K562 (cell line): ENCODE results near the gene RNASEH2A. TPM values are rescaled to one million over a fixed set of nuclear protein-coding genes. Genes with fewer than 3 reads are reported as not detected.

Source experiments
- ATF3 ChIP-seq, 2 experiments: fragments of 450-650 bp in 1 of 2; sonication (generic) in 1 of 2; formaldehyde crosslinking in 1 of 2; IDR thresholded peaks in 1 of 2; conservative IDR thresholded peaks in 1 of 2; 2 replicates each; pipeline versions ENCODE4 v1.6.1 to v1.8.1; 2016 to 2023; ENCODE audit warnings: mild to moderate bottlenecking in 2 of 2, moderate library complexity in 2 of 2, inconsistent platforms in 1 of 2, missing genetic modification reagents in 1 of 2
- CTCFL ChIP-seq: IDR thresholded peaks from 2 replicates; pipeline ENCODE4 v1.6.1; 2011; ENCODE audit warnings: borderline replicate concordance, low read depth, mild to moderate bottlenecking, moderate library complexity, low read length; ENCODE audit not compliant: insufficient read depth, poor library complexity, severe bottlenecking
- ETS2 ChIP-seq: IDR thresholded peaks from 2 replicates; pipeline ENCODE4 v1.6.1; 2016; ENCODE audit warnings: borderline replicate concordance, missing genetic modification characterization, mild to moderate bottlenecking, moderate library complexity, missing compliant biosample characterization; ENCODE audit not compliant: poor library complexity, severe bottlenecking
- GTF2A2 ChIP-seq: IDR thresholded peaks from 2 replicates; pipeline ENCODE4 v1.6.1; 2016; ENCODE audit warnings: mild to moderate bottlenecking, missing genetic modification characterization, missing compliant biosample characterization
- MAZ ChIP-seq, 2 experiments: fragments of 450-650 bp in 1 of 2; sonication (generic) in 1 of 2; formaldehyde crosslinking; IDR thresholded peaks in 1 of 2; conservative IDR thresholded peaks in 1 of 2; 2 replicates each; pipeline versions ENCODE4 v1.4.0 to v1.5.0; 2020; ENCODE audit warnings: mild to moderate bottlenecking in 1 of 2, missing genetic modification reagents in 1 of 2
- MYNN ChIP-seq, 2 experiments: sonication (generic); formaldehyde crosslinking in 1 of 2; IDR thresholded peaks; 2 replicates each; pipeline versions ENCODE4 v1.5.0 to v1.6.1; 2016 to 2020; ENCODE audit warnings: antibody characterized with exemption in 1 of 2, missing genetic modification reagents in 1 of 2
- NFXL1 ChIP-seq: fragments of 450-650 bp; formaldehyde crosslinking; IDR thresholded peaks from 2 replicates; pipeline ENCODE4 v1.4.0; 2021; ENCODE audit warnings: mild to moderate bottlenecking
- NR3C1 ChIP-seq: sonication (generic); formaldehyde crosslinking; IDR thresholded peaks from 2 replicates; pipeline ENCODE4 v1.8.1; 2022; ENCODE audit warnings: missing genetic modification reagents
- RB1 ChIP-seq: fragments of 450-650 bp; IDR thresholded peaks from 2 replicates; pipeline ENCODE4 v1.6.1; 2017; ENCODE audit warnings: low read depth, mild to moderate bottlenecking
- SUPT5H ChIP-seq: fragments of 450-650 bp; IDR thresholded peaks from 2 replicates; pipeline ENCODE4 v1.6.1; 2016
- ZNF318 ChIP-seq, 2 experiments: fragments of 450-650 bp; IDR thresholded peaks; 2 replicates each; pipeline ENCODE4 v1.6.1; 2016; ENCODE audit warnings: mild to moderate bottlenecking in 2 of 2, borderline replicate concordance in 1 of 2, low read depth in 1 of 2, moderate library complexity in 1 of 2
- polyA plus RNA-seq, 8 experiments: library from polyadenylated mRNA; depleted of rRNA in 4 of 8; stranded (reverse) in 5 of 8; unstranded in 3 of 8; fragments of >200 nt; fragmentation: Nextera tagmentation in 2 of 8; fragmentation: Illumina TruSeq in 1 of 8; extraction: Ambion mirVana in 2 of 8; extraction: Trizol in 1 of 8; gene quantifications; 2 replicates each; pipeline versions ENCODE4 v1.2.1 to v1.2.3, GENCODE V29; 2011 to 2014; ENCODE audit warnings: inconsistent platforms in 1 of 8, missing spikeins in 1 of 8
- total RNA-seq, 7 experiments: library from RNA; depleted of rRNA in 6 of 7; stranded (reverse); fragments of >200 nt in 6 of 7; fragmentation: Illumina TruSeq in 2 of 7; extraction: Trizol in 2 of 7; gene quantifications; 2 replicates each; pipeline versions ENCODE4 v1.2.1 to v1.2.3, GENCODE V29; 2011 to 2021; ENCODE audit warnings: low replicate concordance in 1 of 7
- TF ChIP-seq, protein P1 (sequence below): conservative IDR thresholded peaks from 2 replicates; pipeline ENCODE4 v1.6.1; 2011; ENCODE audit warnings: low read depth, mild to moderate bottlenecking, low read length; ENCODE audit not compliant: control insufficient read depth

RNASEH2A gene
- total and polyA plus RNA-seq, 9 of the 15 experiments (the other 6 are each of a cell fraction or from before 2014, with no cell fraction given): 22.3 to 78.0 (median 61.7) TPM

DNA sequence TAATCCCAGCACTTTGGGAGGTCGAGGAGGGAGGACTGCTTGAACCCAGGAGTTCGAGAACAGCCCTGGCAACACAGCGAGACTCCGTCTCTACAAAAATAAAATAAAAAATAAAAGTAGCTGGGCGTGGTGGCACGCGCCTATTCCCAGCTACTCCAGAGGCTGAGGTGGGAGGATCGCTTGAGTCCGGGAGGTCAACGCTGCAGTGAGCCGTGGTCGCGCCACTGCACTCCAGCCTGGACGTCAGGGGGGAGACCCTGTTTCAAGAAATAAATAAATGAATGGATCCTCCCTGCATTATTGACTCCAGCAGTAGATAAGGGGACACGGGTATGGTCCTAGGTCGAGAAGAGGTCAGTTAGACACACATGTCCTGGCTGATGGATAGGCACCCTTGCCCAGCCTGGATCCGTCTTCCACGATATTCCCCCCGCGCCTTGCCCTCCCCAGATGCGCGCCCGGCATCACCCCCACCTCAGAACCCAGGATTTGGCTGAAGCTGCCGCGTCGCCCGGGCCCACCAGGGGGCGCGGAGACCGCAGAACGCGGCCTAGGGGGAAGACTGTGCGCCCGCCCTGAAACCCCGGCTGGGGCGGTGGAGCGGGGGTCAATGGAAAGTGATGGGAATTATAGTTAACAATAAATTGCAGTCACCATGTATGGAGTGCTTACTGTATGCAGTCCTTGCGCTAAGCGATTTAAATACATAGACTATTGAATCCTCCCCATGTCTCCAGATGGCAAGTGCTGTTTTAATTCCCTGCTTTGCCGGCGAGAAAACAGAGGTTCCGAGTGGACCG lies 29.0 kb upstream of the RNASEH2A start (continued):
- TF ChIP-seq ETS2 (tag) (no peak), MYNN (IDR thresholded peaks at IDR 0.05) (no peak), MYNN (CRISPR knock-in tag; IDR thresholded peaks at IDR 0.05) (no peak), NFXL1 (CRISPR knock-in tag) (no peak), GTF2A2 (tag) (no peak), CTCFL (peak; percentile 80), ATF3 (IDR thresholded peaks at IDR 0.05) (no peak), ATF3 (CRISPR knock-in tag; conservative IDR thresholded peaks at IDR 0.05) (no peak), MAZ (CRISPR knock-in tag; conservative IDR thresholded peaks at IDR 0.05 in 1 of 2, IDR thresholded peaks at IDR 0.05 in 1 of 2) (peak; percentile 81 to 98), RB1 (peak; percentile 85), NR3C1 (no peak), SUPT5H (no peak), ZNF318 (IDR thresholded peaks at IDR 0.05; ENCODE audit: borderline replicate concordance in 1 of 2, low read depth in 1 of 2) (no peak)
- TF ChIP-seq, protein P1, sequence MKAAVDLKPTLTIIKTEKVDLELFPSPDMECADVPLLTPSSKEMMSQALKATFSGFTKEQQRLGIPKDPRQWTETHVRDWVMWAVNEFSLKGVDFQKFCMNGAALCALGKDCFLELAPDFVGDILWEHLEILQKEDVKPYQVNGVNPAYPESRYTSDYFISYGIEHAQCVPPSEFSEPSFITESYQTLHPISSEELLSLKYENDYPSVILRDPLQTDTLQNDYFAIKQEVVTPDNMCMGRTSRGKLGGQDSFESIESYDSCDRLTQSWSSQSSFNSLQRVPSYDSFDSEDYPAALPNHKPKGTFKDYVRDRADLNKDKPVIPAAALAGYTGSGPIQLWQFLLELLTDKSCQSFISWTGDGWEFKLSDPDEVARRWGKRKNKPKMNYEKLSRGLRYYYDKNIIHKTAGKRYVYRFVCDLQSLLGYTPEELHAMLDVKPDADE: no peak; the same call in 1 of the 2 replicates
